GM21786 (cell line): Measurements from ENCODE around the gene PPARD.

Experiments
- ATAC-seq: cut with Tn5 transposase; IDR thresholded peaks from one replicate; pipeline ENCODE4 v1.9.1; 2021; ENCODE audit not compliant: unreplicated experiment

Gene PPARD

GRCh38 chr6:35465646-35466045, 123.3 kb downstream of the PPARD start:
- no peak for ATAC-seq

- peak; percentile 67 for ATAC-seq
Observed at GRCh38 chr6:35468181-35468979, 126.0 kb downstream of the PPARD start, which contains the start of gene RPL10A. TSS of gene RPL10A (plus strand) at chr6:35468401. CDS start at chr6:35468435, 34 bp downstream.

- ATAC-seq = peak; percentile 15
Observed at GRCh38 chr6:35468980-35469750, 126.8 kb downstream of the PPARD start.

GRCh38 chr6:35469751-35470662, 127.6 kb downstream of the PPARD start:
- no peak for ATAC-seq

GRCh38 chr6:35470663-35471120, 128.3 kb downstream of the PPARD start:
- ATAC-seq = no peak

- ATAC-seq = no peak
Observed at GRCh38 chr6:35471836-35472345, 129.5 kb downstream of the PPARD start.

GRCh38 chr6:35473075-35473849, 130.9 kb downstream of the PPARD start:
- no peak for ATAC-seq

- no peak for ATAC-seq
Observed at GRCh38 chr6:35473850-35474130, 131.4 kb downstream of the PPARD start.

GRCh38 chr6:35474131-35474941, 132.0 kb downstream of the PPARD start:
- no peak for ATAC-seq

- ATAC-seq = no peak
Observed at GRCh38 chr6:35474942-35475570, 132.7 kb downstream of the PPARD start.

GRCh38 chr6:35475573-35475972, 133.2 kb downstream of the PPARD start:
- ATAC-seq = no peak

GRCh38 chr6:35476004-35476403, 133.6 kb downstream of the PPARD start:
- ATAC-seq = no peak

GRCh38 chr6:35477028-35477427, 134.7 kb downstream of the PPARD start:
- ATAC-seq = no peak
